NCI-H146 (cell line): ENCODE results near the gene RPS16.

Experiments used
- DNase-seq: peaks from one replicate; lab custom pipeline; 2025; lab: John Stamatoyannopoulos, UW

The RPS16 gene

DNA sequence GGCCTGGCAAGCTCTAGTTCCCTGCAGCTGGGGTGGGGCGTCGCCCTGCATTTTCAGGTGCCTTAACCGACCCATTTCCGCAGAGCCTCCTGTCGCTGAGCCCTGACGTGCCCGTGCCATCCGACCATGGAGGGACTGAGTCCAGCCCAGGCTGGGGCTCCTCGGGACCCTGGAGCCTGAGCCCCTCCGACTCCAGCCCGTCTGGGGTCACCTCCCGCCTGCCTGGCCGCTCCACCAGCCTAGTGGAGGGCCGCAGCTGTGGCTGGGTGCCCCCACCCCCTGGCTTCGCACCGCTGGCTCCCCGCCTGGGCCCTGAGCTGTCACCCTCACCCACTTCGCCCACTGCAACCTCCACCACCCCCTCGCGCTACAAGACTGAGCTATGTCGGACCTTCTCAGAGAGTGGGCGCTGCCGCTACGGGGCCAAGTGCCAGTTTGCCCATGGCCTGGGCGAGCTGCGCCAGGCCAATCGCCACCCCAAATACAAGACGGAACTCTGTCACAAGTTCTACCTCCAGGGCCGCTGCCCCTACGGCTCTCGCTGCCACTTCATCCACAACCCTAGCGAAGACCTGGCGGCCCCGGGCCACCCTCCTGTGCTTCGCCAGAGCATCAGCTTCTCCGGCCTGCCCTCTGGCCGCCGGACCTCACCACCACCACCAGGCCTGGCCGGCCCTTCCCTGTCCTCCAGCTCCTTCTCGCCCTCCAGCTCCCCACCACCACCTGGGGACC is 27.9 kb downstream of the RPS16 start:
- DNase-seq, result no peak

DNA sequence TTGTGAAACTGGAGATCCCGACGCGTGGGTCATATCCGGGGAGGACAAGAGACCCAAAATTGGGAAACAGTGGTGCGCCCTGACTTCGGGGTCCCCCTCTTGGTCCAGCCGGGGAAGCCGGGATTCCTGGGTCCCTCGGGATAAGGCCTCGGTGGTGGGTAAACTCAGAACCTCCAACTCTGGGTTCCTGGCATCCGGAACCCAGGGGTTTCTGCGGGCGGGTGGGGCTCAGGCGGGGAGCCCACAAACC is 28.4 kb downstream of the RPS16 start:
- DNase-seq, result no peak

DNA sequence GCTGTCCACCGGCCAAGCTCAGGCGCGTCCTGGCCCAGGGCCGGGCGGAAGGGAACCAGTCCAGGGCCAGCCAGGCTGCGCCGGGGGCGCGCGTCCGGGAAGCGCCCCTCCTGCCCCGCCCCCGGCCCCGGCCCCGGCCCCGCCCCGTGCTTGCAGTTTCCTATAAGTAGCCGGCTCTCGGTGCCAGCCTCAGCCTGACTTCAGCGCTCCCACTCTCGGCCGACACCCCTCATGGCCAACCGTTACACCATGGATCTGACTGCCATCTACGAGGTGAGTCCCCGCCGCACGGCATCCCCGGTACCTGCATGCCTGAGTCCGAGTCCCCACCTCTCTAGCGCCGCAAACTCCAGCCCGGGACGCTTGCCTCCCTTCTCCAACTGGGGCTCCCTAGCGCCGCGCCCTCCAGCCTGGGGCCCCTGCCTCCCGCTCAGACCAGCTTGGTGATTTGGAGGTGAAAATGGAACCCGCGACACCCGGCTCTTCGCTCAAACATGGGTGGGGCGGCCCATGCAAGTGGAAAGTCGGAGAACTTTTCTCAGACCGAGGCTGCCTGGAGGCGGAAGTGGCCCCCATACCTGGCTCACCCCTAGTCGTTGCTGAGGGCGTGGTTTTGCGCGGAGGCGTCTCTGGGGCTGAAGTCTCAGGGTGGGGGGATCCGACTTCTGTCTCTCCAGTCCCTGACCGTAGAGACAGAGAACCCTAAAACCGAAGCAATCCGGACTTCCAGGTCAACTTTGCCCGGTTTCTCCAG is 28.9 kb downstream of the RPS16 start, which contains the start of gene ZFP36:
Gene ZFP36, plus strand, starts transcription at position 192 of the 754 bp plus-strand sequence. Its CDS starts 58 bp downstream, at position 250.
- DNase-seq, result peak; percentile 78

- DNase-seq, result no peak
These were observed 29.6 kb downstream of the RPS16 start for GRCh38 chr19:39405958-39406655.

DNA sequence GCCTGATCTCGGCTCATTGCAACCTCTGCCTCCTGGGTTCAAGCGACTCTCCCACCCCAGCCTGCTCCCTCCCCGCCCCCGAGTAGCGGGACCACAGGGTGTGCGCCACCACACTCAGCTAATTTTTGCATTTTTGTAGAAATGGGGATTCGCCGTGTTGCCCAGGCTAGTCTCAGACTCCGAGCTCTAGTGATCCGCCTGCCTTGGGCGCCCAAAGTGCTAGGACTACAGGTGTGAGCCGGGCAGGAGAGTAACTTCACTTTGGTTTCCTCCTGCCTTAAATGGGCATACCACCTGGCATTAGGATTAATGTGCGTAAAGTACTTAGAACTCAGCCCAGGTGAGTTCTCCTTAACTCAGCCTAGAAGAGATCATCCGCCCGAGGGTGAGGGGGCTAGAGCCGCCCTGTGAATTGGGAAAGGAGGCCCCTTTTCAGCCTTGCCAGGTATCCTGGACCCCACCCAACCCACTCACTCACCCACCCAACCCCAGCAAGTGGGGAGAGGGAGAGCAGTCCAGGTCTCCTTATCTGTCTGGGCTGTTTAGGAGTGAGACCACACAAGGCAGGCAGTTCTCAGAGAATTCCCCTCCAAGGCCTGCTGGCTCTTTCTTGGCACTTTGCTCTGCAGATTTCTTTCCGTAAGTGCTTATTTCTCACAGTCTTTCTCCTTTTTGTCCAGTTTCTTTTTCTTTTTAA is 30.3 kb downstream of the RPS16 start:
- DNase-seq, result no peak

DNA sequence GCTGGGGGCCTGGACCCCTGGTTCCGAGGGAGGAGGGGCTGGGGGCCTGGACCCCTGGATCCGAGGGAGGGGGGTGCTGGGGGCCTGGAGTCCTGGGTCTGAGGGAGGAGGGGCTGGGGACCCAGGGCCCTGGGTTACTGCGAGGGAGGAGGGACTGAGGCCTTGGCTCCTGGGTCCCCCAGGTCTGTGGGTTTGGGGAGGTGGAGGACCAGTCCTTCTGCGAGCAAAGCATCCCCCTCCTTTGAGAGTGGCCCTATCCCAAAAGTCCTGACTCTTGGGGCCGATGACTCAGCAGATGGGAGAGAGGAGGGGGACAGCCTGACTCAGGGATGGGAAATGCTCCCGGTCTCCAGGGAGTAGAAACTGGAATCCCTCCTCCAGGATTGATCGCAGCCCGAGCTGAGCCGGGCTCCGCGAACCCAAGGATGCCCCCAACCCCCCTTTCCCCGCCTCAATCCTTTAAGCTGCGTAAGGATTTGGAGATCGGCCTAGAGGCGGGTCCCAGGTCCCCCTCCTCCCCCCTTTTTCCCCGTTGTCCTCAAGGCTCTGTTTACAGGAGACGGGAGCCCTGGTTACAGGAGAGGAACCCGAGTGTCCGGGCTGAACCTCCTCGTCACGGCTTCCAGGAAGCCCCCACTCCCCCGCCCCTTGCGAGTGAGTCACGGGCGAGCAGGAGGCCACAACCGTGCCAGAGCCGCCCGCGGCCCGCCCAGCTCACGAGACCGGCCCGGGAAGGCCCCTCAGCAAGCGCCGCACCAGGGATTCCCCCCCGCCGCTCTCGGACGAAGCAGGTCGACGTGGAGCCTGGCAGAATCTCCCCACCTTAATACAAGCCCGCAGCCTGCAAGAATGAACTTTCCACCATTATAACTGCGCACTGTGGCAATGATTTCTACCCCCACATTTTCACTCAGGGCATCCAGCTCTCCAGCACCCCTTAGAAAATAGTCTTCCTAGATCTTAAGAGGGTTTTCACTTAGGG is 32.1 kb downstream of the RPS16 start:
- peak; percentile 80 for DNase-seq

GRCh38 chr19:39402346-39403300 is 33.1 kb downstream of the RPS16 start:
- DNase-seq, result peak; percentile 74

DNA sequence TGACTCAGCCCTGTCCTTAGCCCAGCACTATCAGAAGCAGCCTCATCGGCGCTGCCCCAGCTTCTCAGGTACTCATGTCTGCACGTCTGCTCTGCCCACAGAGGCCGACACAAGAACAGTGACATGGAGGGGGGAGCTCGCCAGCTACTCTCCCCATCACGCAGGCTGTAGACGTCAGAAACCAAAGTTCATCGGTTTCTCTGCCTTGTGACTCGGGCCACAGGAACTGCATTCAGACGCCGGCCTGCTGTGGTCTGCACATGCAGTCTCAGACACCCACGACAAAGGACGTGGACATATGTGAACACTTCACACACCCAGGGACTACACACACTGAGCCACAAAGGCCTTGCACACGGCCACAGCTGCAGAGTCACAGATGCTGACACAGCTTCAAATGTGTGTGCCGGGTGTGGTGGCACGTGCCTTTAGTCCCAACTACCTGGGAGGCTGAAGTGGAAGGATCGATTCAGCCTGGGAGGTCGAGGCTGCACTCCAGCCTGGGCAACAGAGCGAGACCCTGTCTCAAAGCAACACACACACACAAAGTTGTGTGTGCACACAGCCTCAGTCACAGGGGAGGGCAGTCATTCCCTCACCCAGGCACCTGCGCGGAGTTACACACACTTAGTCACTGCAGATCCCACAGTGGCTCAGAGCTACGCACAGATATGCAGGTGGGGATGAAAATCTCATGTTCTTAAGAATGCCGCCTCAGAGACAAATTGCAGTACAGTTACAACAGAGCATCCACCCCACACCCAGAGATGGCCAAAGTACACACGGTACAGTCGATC is 34.0 kb downstream of the RPS16 start:
- DNase-seq, result no peak

DNA sequence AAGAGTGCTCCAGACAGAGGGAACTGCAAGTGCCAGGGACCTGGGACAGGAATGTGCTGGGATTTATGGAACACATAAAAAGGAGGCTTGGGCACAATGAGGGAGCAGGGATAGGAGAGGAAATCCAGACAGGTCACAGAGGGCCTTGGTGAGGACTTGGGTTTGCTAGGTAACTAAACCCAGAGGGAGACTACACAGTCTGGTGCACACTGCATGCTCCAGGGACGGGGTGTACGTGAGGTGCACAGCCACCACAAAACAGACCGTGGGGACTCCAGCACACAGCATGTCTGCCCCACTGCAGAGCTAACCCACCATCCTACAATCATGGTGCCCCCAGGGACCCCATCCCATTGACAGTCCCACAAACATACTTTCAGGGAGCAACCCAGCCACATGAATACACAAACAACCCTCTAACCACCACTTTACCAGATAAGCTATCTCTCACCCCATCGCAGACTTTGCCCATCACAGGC is 34.6 kb downstream of the RPS16 start:
- DNase-seq, result no peak

GRCh38 chr19:39400061-39400460 is 35.7 kb downstream of the RPS16 start:
- DNase-seq, result no peak

DNA sequence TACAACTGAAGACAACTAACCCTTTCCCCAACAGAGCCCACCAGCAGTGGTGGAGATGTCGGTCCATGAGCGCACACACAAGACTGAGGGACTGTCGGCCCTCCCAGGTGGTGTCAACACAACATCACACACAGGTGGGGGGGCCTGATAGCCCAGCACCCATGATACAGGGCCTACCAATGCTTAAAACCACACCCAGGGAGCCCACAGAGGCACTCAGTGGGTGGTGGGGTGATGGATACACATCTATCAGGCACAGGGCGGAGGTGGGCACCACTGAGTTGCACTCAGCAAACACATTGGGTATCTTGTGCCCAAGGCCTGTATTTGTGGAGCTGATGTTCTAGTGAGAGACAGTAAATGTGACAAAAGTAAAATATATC is 36.1 kb downstream of the RPS16 start:
- DNase-seq, result no peak

- no peak for DNase-seq
These were observed 37.4 kb downstream of the RPS16 start for GRCh38 chr19:39398297-39398864.

GRCh38 chr19:39397360-39398296 is 38.1 kb downstream of the RPS16 start:
- DNase-seq, result peak; percentile 67

GRCh38 chr19:39390751-39391437 is 44.9 kb downstream of the RPS16 start, which contains the start of the genes MED29 and PAF1:
MED29 (plus strand) TSS chr19:39391378; CDS start chr19:39391423, 45 bp downstream.
PAF1 (minus strand) TSS chr19:39391106; CDS start chr19:39390864, 242 bp downstream.
- peak; percentile 100 for DNase-seq

GRCh38 chr19:39390451-39390750 is 45.3 kb downstream of the RPS16 start:
- no peak for DNase-seq

- DNase-seq, result no peak
These were observed 45.9 kb downstream of the RPS16 start for GRCh38 chr19:39389631-39390414.
